ENCODE results near the gene POLR2L. TPM values are rescaled to one million over a fixed set of nuclear protein-coding genes. Genes with fewer than 3 reads are reported as not detected.

POLR2L gene
- total RNA-seq, 1 experiment from 2014 or later, result 118 TPM

DNA sequence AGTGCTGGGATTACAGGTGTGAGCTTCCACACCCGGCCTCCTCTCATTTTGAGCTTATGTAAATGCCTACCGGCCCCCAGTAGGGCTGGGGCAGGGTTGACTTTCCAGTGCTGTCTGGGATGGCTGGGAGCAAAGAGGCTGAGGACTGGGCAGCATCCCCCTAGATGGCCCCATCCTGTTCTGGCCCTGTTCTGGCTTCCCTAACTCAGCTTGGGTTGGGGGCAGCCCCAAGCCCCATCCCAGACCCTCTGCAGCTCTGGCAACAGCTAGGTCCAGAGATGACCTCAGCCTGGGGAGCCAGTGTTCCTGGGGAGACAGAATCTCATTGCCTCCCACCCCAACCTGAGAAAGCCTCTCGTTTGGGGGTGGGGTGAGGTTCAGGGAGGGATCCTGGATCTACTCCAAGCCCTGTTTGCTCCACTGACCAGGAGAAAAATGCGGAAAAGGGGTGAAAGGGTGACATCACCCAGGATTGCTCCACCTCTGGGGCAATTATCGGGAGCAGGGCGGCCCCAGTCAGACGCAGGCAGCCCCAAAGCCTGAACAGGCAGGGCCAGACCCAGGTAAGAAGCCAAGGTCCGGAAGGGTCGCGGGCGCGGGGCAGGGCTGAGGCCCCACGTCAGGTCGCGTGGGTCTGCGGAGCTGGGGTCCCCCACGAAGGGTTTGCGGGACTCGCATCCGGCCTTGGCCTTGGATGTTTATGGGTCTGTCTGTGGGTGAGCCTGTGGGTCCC lies 23.8 kb downstream of the POLR2L start, which contains the start of gene PNPLA2:
Gene PNPLA2 (plus strand): TSS at position 519 of the 733 bp plus-strand sequence. CDS start 805 bp downstream, outside the sequence.
- no peaks in the 10 kb centered on the region for H3K27me3 Mint-ChIP-seq (ENCODE audit: insufficient read depth, unreplicated experiment)
- intact Hi-C loops (cut with micrococcal nuclease), result loop anchor here (1.0 kb wide), 1 partner anchor 16 kb away; no protein-coding TSS in a partner anchor
- ChIA-PET POLR2A (interaction anchor here (0.7 to 9.6 kb wide), 18 partner anchors 7 to 243 kb away, joined by 3 to 274 read pairs (median 13); partner anchors contain the start of genes CD151, CHID1, DEAF1 and GATD1), CTCF (interaction anchor here (0.6 to 1.1 kb wide), 5 partner anchors 20 to 82 kb away, joined by 3 to 5 read pairs (median 3); partner anchors contain the start of gene SLC25A22)
- no peaks in the 10 kb centered on the region for H3K9me3 Mint-ChIP-seq (ENCODE audit: unreplicated experiment)
- H3K27ac Mint-ChIP-seq (ENCODE audit: low read depth, unreplicated experiment), result peak within 1 kb of the TSS; percentile 40
- TF ChIP-seq, protein P1, sequence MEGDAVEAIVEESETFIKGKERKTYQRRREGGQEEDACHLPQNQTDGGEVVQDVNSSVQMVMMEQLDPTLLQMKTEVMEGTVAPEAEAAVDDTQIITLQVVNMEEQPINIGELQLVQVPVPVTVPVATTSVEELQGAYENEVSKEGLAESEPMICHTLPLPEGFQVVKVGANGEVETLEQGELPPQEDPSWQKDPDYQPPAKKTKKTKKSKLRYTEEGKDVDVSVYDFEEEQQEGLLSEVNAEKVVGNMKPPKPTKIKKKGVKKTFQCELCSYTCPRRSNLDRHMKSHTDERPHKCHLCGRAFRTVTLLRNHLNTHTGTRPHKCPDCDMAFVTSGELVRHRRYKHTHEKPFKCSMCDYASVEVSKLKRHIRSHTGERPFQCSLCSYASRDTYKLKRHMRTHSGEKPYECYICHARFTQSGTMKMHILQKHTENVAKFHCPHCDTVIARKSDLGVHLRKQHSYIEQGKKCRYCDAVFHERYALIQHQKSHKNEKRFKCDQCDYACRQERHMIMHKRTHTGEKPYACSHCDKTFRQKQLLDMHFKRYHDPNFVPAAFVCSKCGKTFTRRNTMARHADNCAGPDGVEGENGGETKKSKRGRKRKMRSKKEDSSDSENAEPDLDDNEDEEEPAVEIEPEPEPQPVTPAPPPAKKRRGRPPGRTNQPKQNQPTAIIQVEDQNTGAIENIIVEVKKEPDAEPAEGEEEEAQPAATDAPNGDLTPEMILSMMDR (IDR thresholded peaks at IDR 0.05; ENCODE audit: unreplicated experiment), result no peak
- H3K4me1 Mint-ChIP-seq (ENCODE audit: insufficient read depth, unreplicated experiment), result peaks cover 11% of the 10 kb centered on the region
- H3K4me3 Mint-ChIP-seq (ENCODE audit: unreplicated experiment), result peak within 1 kb of the TSS; percentile 72
- peaks cover 27% of the 10 kb centered on the region for H3K36me3 Mint-ChIP-seq (ENCODE audit: insufficient read depth, unreplicated experiment)
- BruUV-seq (replicated peaks), result no TSS peak
- peak; percentile 68 for DNase-seq (ENCODE audit: unreplicated experiment)

DNA sequence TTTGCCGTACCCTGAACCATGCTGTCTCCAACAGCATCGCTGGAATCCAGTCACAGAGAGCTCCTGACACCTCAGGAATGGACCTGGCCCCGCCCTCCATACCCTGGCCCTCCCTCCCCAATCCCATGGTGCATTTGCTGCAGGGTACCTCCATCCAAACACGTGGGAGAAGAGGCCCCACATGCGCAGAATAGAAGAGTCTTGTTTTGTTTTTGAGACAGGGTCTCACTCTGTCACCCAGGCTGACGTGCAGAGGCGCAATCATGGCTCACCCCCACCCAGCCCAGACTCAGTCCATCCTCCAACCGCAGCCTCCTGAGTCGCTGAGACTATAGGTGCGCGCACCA lies 25.9 kb downstream of the POLR2L start:
- TF ChIP-seq, protein P1 (IDR thresholded peaks at IDR 0.05; ENCODE audit: unreplicated experiment), result no peak
- intact Hi-C loops (cut with micrococcal nuclease), result no loop called here
- no peaks in the 10 kb centered on the region for H3K27me3 Mint-ChIP-seq (ENCODE audit: insufficient read depth, unreplicated experiment)
- DNase-seq (ENCODE audit: unreplicated experiment), result no peak
- no peaks in the 10 kb centered on the region for H3K9me3 Mint-ChIP-seq (ENCODE audit: unreplicated experiment)
- ChIA-PET CTCF (no interaction called here), POLR2A (interaction anchor here (0.7 to 9.6 kb wide), 5 partner anchors 11 to 222 kb away, joined by 3 to 274 read pairs (median 141); partner anchors contain the start of genes CD151, PIDD1, POLR2L and RPLP2)
- H3K27ac Mint-ChIP-seq (ENCODE audit: low read depth, unreplicated experiment), result no peak overlapping the region
- no peak overlapping the region for H3K4me3 Mint-ChIP-seq (ENCODE audit: unreplicated experiment)
- no TSS peak for BruUV-seq (replicated peaks)
- H3K36me3 Mint-ChIP-seq (ENCODE audit: insufficient read depth, unreplicated experiment), result peaks cover 33% of the 10 kb centered on the region
- peaks cover 12% of the 10 kb centered on the region for H3K4me1 Mint-ChIP-seq (ENCODE audit: insufficient read depth, unreplicated experiment)

DNA sequence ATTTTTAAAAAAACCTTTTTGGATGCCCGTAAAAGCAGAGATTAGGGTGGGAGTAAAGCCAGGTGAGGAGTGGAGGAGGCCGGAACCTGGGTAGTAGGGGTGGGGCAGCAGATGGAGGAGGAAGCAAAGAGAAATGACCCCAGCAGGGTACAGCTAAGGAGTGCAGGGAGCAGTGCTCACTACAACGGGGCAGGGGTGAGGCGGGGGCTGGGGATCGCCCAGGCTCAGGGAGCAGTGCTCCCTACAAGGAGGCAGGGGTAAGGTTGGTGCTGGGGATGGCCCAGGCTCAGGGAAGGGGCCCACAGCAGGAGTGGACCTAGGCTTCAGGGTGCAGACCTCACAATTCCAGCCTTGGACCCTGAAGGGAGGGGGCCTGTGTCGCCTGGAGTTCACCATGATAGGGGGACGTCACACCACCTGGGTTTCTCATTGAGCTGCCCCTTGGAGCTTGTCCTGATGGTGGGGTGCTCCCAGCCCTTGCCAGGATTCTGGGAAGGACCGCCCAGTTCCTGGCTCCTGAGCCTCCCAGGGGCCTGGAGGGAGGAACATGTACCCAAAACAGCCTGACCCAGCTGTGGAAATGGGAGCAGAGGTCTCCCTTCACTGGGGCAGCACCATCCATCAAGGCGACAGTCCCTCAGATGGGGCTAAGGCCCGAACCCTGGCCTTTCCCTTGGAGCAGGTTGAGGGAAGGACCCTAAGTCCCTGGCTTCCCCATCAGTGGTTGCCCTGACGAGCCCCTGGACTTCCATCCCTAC lies 26.5 kb downstream of the POLR2L start:
- H3K36me3 Mint-ChIP-seq (ENCODE audit: insufficient read depth, unreplicated experiment), result peaks cover 33% of the 10 kb centered on the region

More for the DNA sequence above, 26.5 kb downstream of the POLR2L start:
- Mint-ChIP-seq H3K27me3 (ENCODE audit: insufficient read depth, unreplicated experiment) (no peaks in the 10 kb centered on the region), H3K9me3 (ENCODE audit: unreplicated experiment) (no peaks in the 10 kb centered on the region), H3K4me3 (ENCODE audit: unreplicated experiment) (no peak overlapping the region), H3K4me1 (ENCODE audit: insufficient read depth, unreplicated experiment) (peaks cover 12% of the 10 kb centered on the region), H3K27ac (ENCODE audit: low read depth, unreplicated experiment) (no peak overlapping the region)
- BruUV-seq (replicated peaks), result no TSS peak
- TF ChIP-seq, protein P1 (IDR thresholded peaks at IDR 0.05; ENCODE audit: unreplicated experiment), result no peak
- DNase-seq (ENCODE audit: unreplicated experiment), result no peak
- ChIA-PET POLR2A (interaction anchor here (0.7 to 9.6 kb wide), 5 partner anchors 10 to 221 kb away, joined by 3 to 274 read pairs (median 141); partner anchors contain the start of genes CD151, PIDD1, POLR2L and RPLP2), CTCF (interaction anchor here (0.7 kb wide), 1 partner anchor 230 kb away, joined by 4 read pairs; no protein-coding TSS in a partner anchor)
- intact Hi-C loops (cut with micrococcal nuclease), result no loop called here

Measured in MCF 10A (cell line).